ENCODE measurements around the gene KCND3. TPM values are rescaled to one million over a fixed set of nuclear protein-coding genes. Genes with fewer than 3 reads are reported as not detected.

Gene KCND3
- total and polyA plus RNA-seq, 2 experiments from 2014 or later = 0.16 to 0.33 TPM

DNA sequence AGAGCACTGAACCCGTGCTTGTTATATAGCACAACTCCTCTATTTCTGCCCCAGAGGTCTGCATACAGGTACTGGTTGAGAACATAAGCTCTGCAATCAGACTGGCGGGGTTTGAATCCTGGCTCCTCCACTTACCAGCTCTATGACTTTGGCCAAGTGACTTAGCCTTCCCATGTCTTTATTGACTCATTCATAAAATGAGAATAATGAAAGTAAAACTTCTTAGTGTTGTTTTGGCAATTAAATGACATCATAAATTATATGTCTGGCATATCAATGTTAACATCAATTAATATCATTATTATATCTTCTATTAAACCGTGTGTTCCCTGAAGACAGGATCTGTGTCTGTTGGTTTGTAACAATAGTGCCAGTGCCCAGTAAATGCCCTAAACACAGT lies 254.6 kb downstream of the KCND3 start:
- no peak for TF ChIP-seq CTCF (IDR thresholded peaks at IDR 0.05; ENCODE audit: low read depth, low read length)
- no peaks in the 10 kb centered on the region for H3K36me3 ChIP-seq
- peaks cover 32% of the 10 kb centered on the region for H3K4me1 ChIP-seq (ENCODE audit: low read depth)
- H3K9me3 ChIP-seq (ENCODE audit: low read depth) = no peaks in the 10 kb centered on the region
- no peaks in the 10 kb centered on the region for H3K27me3 ChIP-seq
- no peak overlapping the region for H3K27ac ChIP-seq
- no peak for DNase-seq (ENCODE audit: low read depth in 1 of 2, low spot score in 1 of 2)
- no peak overlapping the region for H3K4me3 ChIP-seq

DNA sequence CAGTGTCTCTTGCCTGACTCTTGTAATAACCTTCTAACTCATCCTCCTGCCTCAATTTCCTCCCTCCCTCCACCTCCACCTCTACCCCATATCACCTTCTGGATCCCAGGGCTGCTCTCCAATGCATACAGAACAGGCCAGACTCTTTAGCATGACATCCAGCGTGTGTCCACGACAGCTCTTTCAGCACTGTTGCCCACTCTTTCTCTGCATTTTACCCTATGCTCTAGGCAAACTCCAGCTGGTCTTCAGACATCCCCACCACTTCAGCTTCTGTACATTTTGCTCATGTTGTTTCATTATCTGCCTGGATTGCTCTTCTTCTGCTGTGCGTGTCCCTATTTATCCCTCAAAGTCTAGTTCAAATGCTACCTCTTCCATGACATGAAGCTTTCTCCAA lies 255.0 kb downstream of the KCND3 start:
- Histone ChIP-seq H3K9me3 (ENCODE audit: low read depth) (no peaks in the 10 kb centered on the region), H3K4me3 (no peak overlapping the region), H3K27me3 (no peaks in the 10 kb centered on the region), H3K4me1 (ENCODE audit: low read depth) (peaks cover 37% of the 10 kb centered on the region), H3K27ac (no peak overlapping the region), H3K36me3 (no peaks in the 10 kb centered on the region)
- DNase-seq (ENCODE audit: low read depth in 1 of 2, low spot score in 1 of 2) = no peak
- no peak for TF ChIP-seq CTCF (IDR thresholded peaks at IDR 0.05; ENCODE audit: low read depth, low read length)

DNA sequence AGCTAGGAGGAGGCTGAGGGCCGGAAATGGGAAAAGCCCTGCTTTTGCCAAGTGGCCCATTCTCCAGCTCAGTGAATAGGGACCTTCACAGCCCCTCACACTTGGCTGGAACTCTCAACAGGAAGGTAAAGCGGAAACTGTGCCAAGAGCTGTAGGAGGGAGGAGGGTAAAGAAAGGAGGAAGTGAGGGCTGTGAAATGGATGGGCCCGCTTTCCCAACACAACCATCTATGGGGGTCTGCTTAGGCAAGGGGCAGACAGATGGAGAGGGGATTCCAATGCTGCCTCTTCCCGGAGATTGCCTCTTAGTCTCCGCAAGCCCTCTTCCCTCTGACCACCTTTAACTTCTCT lies 255.5 kb downstream of the KCND3 start:
- H3K36me3 ChIP-seq = no peaks in the 10 kb centered on the region
- H3K27ac ChIP-seq = no peak overlapping the region
- no peaks in the 10 kb centered on the region for H3K9me3 ChIP-seq (ENCODE audit: low read depth)
- TF ChIP-seq CTCF (IDR thresholded peaks at IDR 0.05; ENCODE audit: low read depth, low read length) = no peak
- no peak for DNase-seq (ENCODE audit: low read depth in 1 of 2, low spot score in 1 of 2)
- peaks cover 41% of the 10 kb centered on the region for H3K4me1 ChIP-seq (ENCODE audit: low read depth)
- no peak overlapping the region for H3K4me3 ChIP-seq
- no peaks in the 10 kb centered on the region for H3K27me3 ChIP-seq

DNA sequence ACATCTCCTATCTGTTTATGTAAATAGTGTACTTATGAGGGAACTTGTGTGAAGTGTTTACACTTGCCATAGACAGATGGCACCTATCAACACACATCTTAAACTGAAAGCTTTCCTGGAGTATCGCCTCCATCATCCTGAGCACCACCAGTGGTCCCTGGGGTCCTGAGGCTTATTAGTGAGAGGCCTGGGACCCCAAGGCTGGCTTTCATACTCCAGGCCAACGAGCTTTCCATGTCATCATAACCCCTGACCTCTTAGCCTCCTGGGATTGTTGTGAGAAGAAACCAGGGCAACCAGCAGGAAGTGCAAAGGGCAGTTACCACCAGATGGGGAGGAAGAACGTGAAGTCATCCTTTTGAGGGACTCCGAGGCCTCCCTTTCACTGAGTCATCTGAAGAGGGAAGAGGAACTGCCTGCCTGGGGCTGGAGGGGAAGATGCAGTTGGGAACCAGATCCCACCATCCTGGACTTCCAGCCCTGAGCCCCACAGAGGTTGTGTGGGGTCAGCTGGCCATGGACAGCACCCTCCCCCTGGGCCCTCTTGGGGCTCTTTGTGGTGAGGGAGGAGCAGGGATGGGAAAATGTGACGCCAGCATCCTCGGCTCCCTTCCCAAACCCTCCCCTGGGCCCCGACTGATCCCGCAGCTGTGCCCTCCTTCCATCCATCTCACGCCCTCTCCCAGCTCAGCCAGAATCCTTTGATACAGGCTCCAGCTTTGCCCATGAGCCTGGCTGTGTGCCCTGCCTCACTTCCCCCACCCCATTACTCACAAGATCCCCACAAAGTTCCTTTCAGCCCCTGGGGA lies 256.1 kb downstream of the KCND3 start:
- no peak overlapping the region for H3K27ac ChIP-seq

DNA sequence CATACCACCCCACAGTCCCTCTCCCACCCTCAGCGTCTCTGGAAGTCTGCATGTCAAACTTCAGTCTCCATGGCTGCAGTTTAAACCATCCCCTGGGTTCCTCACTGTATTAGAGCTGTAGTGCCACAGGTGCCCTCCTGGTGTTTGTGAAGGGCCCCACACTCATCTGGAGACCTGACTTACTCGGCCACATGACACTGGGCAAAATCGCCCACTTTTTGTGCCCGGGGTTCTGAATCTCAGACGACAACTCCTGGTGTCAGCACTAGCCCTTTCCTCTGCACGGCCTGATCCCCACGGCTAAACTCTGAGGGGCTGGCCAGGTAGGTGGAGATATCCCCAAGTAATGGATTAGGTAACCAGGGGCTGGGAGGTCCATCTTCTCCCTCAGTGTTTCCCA lies 256.8 kb downstream of the KCND3 start:
- Histone ChIP-seq H3K9me3 (ENCODE audit: low read depth) (no peaks in the 10 kb centered on the region), H3K4me1 (ENCODE audit: low read depth) (peaks cover 38% of the 10 kb centered on the region), H3K4me3 (no peak overlapping the region), H3K27ac (no peak overlapping the region), H3K27me3 (no peaks in the 10 kb centered on the region), H3K36me3 (no peaks in the 10 kb centered on the region)
- DNase-seq (ENCODE audit: low read depth in 1 of 2, low spot score in 1 of 2) = no peak
- no peak for TF ChIP-seq CTCF (IDR thresholded peaks at IDR 0.05; ENCODE audit: low read depth, low read length)

More for the DNA sequence above, 256.1 kb downstream of the KCND3 start:
- Histone ChIP-seq H3K27me3 (no peaks in the 10 kb centered on the region), H3K36me3 (no peaks in the 10 kb centered on the region), H3K4me3 (no peak overlapping the region), H3K4me1 (ENCODE audit: low read depth) (peaks cover 42% of the 10 kb centered on the region), H3K9me3 (ENCODE audit: low read depth) (no peaks in the 10 kb centered on the region)
- no peak for TF ChIP-seq CTCF (IDR thresholded peaks at IDR 0.05; ENCODE audit: low read depth, low read length)
- peak in 1 of 2 donors; percentile 92 for DNase-seq (ENCODE audit: low read depth in 1 of 2, low spot score in 1 of 2)

Data from cardiac muscle cell (in vitro differentiated cells and primary cell).